Hematopoietic multipotent progenitor cell treated with erythropoietin and hydrocortisone succinate and interleukin-3 and kit ligand, for 8 days (in vitro differentiated cells): ENCODE measurements around the gene CASKIN1.

Experiments used
- DNase-seq: peaks from one replicate; pipeline ENCODE4 v3.0.0-alpha.2; 2015

The CASKIN1 gene

DNA sequence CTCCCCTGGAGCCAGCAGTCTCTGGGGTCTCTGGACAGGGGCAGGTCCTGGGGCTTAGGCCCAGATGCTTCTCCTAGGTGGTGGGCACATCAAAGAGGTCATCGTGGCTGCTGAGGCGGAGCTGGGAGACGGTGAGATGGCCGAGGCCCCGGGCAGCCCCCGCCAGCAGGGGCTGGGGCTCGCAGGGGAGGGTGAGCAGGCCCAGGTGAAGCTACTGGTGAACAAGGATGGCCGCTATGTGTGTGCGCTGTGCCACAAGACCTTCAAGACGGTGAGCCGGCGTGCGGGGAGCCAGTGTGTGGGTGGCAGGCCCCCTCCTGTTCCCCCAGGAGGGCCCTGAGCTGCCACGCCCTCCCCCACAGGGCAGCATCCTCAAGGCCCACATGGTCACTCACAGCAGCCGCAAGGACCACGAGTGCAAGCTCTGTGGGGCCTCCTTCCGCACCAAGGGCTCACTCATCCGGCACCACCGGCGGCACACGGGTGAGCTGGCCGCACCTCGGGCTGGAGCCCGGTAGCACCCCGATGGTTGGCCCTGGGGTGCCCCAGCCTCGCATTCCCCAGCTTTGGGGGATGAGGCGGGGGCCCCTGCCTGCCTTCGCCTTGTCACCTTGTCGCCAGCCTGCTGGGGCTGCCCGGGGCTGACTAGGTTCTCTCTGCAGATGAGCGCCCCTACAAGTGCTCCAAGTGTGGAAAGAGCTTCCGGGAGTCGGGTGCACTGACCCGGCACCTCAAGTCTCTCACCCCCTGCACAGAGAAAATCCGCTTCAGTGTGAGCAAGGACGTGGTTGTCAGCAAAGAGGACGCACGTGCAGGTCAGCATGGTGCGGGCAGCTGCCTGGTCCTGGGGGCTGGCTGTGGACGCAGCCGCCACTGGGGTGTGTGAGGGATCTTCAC lies 35.9 kb upstream of the CASKIN1 start:
- no peak for DNase-seq

DNA sequence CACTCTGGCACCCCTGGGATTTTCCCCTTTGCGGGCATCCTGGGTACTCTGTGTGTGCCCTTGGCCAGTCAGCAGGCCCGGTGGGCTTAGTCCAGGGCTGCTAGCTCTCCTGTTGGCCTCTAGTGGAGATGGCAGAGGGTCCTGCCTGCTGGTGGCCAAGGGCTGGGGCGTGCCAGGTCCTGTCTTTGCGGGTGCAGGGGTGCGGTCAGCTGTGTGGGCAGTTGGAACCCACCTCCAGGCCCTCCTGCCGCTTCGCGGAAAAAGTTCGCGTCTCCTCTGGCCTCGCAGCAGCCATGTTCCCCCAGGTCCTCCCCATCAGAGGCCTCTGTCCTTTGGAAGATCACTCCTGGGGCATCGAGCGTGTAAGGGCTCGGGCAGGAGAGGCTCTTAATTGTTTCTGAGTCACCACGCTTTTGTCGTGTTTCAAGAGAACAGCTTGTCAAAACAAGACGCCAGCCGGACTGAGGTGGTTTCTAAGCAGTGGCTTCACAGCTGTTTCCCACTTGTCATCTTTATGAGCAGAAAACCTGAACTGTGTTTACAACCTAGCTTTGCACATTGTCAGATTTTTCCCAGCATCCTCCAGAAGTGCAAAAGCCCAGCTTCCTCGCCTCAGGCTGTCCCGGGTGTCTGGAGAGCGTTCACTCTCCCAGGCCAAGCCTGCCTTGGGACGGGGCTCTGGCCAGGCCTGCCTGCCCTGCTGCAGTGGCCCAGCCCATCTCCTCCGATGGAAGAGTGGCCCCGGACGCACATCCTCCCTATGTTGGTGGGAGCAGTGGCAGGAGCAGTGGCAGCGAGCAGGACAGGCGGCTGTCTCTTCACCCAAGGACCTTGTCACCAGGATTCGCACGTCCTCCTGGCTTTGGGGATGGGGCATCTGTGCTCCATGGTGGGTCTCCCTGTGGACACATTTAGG lies 34.9 kb upstream of the CASKIN1 start:
- DNase-seq, result no peak

DNA sequence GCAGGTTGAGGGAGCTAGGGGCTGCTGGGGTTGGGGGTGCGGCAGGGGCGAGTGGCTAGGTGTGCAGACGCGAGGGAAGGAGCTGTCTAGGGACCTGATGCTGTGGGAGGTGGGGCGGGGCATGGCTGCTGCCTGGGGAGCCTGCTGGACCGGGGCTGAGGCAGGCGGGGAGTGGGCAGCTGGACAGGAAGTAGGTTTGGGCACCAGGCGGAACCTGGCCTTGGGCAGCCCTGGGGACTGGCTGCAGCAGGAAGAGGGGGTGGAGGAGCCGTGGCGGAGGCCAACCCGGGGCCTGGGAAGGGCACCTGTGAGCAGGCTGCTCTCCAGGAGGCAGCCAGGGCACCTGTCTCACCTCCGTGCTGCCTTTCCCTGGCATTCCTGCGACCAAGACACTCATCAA lies 34.0 kb upstream of the CASKIN1 start:
- no peak for DNase-seq

DNA sequence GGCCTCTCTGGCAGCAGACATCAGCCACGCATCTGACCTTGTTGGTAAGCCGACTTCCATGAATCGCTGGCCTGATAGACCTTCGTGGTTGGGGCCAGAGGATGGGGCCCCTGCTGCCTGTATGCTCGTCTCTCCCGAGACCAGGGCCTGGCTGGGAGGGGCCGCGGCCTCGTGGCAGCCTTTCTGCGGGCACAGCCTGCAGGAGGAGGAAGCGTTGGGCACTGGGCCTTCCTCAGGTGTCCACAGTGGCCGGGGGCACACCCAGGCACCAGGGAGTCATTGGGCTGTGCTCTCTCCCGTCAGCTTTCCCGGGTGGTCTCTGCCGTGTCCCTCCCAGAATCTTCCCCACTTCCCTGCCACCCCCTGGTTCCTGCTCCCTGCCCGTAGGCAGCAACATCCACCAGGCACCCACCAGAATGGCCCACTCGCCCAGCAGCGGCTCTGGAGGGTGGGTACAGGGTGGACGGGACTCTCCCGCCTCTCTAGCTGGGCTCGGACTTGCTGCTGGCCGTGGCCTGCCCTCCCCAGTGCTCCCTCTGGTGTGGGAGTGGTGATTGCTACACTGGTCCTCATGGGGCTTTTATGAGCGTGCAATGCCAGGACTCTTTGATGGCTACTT lies 33.3 kb upstream of the CASKIN1 start:
- no peak for DNase-seq

DNA sequence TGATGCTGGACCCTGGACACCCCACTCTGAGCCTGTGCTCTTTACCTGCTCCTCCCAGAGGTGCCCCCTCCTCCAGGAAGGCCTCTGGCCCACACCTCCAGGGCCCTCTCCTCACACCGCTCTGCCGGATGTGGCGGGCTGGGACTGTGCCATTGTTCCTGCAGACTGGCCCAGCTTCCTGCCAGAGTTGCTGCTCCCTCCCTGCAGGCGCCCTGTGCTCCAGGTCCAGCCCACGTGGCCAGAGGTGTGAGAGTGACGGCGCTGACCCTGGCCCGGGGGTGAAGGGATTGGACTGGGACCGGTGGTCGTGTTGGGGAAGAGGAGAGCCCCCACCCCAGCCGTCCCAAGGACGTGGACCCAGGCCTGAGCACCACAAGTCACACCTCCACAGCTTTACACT lies 32.7 kb upstream of the CASKIN1 start:
- DNase-seq, result no peak

DNA sequence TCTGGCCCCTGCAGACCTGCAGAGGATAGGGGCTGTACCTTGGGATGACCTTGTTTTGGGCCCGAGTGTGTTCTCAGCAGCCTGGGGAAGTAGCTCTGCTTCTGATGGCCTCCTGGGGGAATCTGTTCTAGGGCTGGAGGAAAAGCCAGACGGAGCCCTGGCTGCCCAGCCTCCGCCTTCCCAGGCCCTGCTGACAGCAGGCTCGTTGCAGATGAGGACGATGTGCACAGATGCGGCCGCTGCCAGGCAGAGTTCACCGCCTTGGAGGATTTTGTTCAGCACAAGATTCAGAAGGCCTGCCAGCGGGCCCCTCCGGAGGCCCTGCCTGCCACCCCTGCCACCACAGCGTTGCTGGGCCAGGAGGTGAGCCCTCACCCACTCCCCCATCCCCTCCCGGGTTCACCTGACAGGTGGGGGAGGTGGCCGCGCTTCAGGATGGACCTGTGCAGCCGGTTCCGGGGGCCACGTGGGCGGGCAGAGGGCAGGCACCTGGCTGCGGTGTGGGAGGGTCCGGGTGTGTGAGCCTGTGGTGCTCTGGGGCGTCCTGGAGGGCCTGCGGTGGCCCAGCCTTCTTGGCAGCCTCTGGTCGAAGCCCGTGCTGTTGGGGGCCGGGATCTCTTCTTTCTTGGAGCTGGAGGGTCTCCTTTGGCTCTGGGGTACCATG lies 31.9 kb upstream of the CASKIN1 start:
- no peak for DNase-seq

DNA sequence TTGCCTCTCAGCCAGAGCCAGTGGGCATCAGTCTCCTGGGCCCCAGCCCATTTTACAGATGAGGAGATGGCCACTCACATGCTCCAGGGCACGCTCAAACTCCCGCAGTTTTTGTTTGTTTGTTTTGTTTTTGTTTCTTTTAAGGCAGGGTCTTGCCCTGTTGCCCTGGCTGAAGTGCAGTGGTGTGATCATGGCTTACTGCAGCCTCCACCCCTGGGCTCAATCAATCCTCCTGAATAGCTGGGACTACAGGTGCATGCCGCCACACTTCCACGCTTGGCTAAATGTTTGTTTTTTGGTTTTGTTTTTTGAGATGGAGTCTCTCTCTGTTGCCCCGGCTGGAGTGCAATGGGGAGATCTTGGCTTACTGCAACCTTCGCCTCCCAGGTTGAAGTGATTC lies 30.5 kb upstream of the CASKIN1 start:
- DNase-seq, result no peak

DNA sequence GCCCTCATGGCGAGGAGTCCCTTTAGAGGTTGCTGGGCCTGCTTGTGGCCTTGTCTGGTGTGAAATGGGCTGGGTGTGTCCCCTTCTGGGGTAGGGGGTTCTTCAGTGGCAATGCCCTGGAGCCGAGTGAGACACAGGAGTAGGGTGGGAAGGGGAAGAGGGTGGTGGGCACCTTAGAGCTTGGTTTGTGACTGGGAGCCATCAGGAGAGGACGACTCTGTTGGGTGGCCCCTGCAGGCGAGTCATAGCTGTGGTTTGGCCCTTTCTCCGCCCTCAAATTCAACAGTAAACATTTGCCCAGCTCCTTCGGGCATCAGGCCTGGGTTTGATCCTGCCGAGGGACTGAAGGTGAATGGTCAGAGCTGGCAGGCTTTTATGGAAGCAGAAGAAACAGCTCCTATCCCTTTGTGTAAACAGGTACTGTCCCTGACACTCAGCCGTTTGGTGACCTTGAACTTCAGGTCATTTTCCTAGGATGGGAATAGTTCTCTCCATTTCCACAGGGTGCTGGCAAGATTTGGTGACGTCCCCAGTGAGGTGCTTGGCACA lies 29.9 kb upstream of the CASKIN1 start:
- DNase-seq, result no peak

DNA sequence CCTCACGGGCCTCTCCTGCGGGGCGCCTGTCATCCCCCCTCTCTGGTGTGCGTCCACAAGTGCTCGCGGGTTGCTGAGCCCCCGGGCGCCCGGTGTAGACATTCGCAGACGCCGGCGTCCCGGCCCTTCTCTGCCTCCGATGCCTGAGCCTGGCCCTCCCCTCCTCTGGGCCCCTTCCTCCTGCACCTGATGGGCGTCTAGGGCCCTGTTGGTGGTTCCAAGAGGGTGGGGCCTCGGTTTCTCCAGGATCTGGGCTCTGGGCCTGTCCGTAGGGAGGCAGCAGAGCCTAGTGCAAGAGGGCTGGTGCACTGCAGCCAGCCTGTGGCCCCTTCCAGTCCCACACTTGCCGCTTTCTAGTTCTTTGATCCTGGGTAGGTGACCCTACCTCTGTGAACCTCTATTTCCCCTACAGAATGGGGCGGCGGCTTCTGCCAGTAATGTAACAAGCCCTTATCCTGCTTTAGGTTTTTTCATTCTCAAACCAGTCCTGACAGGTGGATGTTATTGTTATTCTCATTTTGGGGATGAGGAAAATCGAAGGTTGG lies 27.6 kb upstream of the CASKIN1 start:
- peak; percentile 66 for DNase-seq

DNA sequence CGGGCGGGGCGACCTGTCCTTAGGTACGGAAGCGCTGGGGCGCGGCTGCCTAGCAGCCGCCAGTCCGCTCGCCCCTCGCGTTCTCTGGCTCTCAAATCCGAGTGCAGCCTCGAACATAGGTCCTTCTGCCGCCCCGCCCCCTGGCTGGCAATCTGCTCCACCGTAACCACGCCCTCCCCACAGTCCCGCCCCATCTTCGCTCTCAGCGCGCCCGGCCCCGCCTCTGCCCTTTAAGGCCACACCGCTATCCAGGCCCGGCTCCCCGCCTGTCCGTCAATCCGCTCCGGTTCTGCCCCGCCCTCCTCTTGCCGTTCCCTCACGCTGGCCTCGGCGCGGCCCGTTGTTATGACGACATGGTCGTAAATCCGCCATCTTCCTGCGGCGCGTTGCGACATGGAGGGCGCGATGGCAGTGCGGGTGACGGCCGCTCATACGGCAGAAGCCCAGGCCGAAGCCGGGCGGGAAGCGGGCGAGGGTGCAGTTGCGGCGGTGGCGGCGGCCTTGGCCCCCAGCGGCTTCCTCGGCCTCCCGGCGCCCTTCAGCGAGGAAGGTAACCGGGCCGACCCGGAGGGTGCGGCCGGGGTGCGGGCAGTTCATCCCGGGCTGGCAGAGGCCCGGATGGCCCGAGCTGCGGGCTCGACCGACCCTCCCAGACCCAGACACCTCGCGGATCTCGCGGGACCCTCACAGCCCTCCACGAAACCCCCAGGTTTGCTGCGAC lies 27.0 kb upstream of the CASKIN1 start, which contains the start of gene E4F1:
Gene E4F1, plus strand, starts transcription at position 371 of the 721 bp plus-strand sequence. Its CDS starts 23 bp downstream, at position 394.
- peak; percentile 99 for DNase-seq

DNA sequence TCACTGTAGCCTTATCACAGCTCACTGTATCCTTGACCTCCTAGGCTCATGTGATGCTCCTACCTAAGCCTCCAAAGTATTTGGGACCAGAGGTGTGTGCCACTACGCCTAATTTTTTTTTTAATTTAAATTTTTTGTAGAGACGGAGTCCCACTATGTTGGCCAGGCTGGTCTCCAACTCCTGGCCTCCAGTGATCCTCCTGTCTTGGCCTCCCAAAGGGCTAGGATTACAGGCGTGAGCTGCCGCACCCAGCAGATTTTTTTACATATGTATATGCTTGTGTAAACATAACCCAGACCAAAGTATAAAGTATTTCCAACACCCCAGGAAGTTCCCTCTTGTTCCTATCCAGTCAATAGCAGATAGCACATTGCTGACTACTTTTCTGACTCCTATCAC lies 19.9 kb upstream of the CASKIN1 start:
- no peak for DNase-seq

DNA sequence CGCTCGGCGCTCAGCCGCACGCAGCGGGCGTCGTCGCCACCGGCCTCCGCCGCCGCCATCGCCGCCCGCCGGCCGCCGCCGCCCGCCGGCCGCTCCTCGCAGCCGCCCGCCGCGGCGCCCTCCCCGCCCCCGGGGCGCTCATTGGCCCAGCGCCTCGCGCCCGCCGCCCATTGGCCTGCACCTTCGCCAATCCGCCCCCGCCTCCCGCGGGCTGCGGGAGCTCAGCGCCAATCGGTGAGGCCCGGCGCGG lies 18.2 kb upstream of the CASKIN1 start, which contains the start of gene PGP:
Gene PGP, minus strand, starts transcription at position 122 of the 250 bp plus-strand sequence. Its CDS starts 63 bp downstream, at position 59.
- DNase-seq, result no peak

DNA sequence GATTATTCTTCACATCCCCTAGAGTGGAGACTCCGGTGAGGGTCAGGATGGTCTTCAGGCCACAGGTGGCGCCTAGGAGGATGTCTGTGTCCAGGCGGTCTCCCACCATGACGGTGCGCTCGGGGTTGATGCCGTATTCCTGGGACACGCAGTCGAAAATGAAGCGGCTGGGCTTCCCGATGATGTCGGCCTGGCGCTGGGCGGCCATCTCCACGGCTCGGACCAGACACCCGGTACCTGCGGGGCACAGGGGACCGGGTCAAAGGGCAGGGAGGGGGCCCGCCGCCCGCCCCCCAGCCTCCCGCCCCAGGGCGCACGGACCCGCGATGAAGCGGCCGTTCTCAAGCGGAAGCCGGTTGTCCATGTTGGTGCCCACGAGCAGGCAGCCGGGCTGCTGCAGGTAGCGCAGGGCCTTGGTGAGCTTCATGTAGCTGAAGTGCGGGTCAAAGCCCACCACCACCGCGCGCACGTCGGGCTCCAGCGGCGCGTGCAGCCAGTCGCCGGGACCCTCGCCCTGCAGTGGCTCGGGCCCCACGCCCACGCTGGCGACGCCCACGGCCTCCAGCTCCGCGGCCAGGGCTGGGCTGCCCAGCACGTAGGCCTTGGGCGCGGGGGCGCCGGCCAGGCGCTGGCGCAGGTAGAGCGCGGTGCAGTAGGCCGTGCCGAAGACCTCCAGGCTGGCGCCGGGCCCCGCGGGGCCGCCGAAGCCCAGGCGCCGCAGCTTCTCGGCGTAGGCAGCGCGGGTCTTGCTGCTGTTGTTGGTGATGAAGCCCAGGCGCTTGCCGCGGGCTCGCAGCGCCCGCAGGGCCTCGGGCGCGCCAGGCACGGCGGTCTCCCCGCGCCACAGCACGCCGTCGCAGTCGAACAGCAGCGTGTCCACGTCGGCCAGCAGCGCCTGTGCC lies 17.7 kb upstream of the CASKIN1 start:
- DNase-seq, result no peak

DNA sequence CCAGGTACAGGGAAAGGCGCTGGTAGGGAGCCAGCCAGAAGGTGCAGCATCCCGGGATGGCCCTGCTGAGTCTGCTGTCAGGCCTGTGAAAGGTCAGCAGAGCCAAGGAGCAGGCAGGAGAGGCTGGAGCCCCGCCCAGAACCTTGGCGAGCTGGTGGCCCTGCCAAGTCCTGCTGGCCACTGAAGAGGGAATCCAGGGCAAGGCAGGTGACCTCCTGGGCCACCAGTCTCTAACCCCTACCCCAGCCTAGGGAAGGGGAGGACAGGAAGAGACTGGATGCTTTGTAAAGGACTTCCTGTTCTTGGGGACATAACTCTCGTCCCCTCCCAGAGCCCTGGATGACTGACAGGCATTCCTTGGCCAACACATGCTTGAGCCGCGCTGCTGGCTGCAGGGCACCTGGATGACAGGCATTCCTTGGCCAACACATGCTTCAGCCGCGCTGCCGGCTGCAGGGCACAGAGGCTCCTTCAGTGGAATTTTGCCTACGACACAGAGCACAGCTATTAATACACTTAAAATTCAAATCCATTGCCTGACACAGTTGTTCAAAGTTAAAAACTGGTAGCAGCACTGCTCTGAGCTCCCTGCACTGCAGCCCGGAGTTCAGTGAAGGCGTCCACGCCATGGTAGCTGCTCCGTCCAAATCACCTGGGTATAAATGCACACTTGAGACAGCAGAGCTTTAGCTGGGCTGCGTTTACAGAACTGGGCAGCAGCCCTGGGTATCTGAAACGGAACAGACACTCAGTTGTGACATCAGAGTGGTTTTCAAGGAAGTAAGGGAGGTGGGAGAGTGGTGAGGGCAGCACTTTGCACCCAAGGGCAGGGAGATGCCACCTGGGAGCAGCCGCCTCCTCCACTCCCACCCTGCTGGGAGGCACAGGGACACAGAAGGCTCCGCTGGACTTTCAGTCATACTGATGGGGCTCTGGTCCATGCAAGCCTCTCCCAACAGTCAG lies 16.2 kb upstream of the CASKIN1 start:
- no peak for DNase-seq

DNA sequence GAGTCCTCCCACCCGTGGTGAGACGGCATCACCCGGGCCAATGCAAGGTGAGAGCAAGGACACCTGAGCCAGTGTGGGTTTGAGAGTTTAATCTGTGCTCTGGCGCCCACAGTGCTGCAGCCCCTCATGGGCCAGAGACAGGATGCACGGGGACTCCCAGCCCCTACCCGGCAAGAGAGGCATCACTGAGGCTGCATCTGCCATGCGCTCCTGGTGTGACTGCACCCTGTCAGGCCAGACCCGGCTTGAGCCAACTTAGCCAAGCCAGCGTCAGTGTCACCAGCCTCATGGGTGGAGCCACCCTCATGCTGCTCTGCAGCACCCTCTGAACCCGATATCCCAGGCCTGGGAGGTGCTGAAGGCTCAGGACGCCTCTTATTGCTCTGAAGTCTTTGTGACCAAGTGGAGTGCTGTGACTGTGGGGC lies 15.5 kb upstream of the CASKIN1 start:
- DNase-seq, result no peak

DNA sequence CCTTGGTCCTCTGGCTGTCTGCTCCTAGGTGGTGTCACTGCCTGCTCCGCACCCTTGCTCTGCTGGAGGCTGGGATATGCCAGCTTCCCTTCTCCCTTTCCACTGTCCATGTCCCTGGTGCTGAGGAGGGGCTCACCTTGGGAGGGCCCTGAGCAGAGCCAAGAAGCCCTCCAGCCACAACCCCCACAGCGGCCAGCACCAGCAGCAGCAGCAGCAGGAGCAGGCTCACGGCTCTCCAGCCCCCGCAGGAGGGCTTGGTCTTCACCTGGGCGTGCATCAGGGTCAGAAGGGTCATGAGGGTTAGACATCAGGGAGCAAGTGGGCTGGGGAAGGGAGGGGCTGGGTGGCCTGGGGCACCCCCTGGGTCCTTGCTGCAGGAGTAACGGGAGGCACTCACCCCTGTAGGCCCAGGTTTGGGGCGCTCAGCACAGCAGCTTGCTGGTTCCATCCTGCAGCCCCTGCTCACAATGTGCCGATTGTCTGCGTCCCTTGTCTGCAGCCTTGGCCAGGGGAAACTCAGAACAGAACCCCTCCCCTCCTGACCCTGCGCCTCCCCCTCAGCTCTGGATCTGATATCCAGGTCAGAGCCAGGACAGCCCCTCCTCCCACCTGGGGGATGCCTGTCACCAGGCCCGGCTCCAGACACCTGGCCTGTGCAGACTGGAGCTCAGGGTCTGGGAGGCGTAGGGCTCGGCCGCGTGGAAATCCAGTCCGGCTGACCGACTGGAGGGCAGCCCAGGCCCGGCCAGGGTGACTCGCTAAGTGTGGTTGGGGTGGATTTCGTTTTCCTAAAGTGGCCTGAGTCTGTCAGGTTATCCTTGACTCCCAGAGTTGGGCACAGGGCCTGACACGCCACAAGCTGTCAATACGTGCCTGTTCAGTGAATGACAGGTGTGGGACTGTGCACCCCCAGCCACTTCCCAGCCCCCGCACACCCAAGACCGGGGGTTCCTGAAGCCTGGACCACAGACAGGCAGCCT lies 14.3 kb upstream of the CASKIN1 start, which contains the start of gene BRICD5:
Gene BRICD5, minus strand, starts transcription at position 478 of the 980 bp plus-strand sequence. Its CDS starts 30 bp downstream, at position 448.
- no peak for DNase-seq

DNA sequence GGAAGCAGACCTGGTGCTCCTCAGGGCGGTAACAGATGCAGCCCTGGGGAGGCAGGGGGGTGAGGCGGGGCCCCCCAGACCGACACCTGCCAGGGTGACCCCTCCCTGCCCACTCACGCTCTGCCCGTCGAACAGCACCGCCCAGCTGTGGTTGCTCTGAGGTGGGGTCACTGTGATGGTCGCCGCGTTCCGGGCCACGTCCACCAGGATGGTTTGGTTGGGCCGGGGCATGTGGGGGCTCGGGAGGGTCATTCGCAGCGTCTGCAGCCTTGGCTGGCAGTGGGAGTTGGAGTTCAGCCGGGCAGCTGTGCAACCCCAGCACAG lies 13.6 kb upstream of the CASKIN1 start:
- no peak for DNase-seq
